Neural cell (in vitro differentiated cells): ENCODE measurements around the gene BPIFB1. TPM values are rescaled to one million over a fixed set of nuclear protein-coding genes. Genes with fewer than 3 reads are reported as not detected.

Experiments used
- H2AFZ ChIP-seq: fragments of 200-600, 300-800 bp; sonication (generic), shearing (Covaris generic); 2 replicates; pipeline ENCODE4 v1.6.0; 2014; ENCODE audit warnings: low read depth, mild to moderate bottlenecking, antibody characterized with exemption, low read length, moderate library complexity
- H3F3A ChIP-seq: fragments of 200-600 bp; shearing (Covaris generic); 2 replicates; pipeline ENCODE4 v1.6.1; 2016; ENCODE audit warnings: mild to moderate bottlenecking, moderate library complexity, mixed read lengths, antibody characterized with exemption, low read length; ENCODE audit not compliant: insufficient read depth, poor library complexity, severe bottlenecking
- H3K27ac ChIP-seq: fragments of 200-600, 300-800 bp; sonication (generic), shearing (Covaris generic); 2 replicates; pipeline ENCODE4 v1.5.1; 2014; ENCODE audit warnings: mild to moderate bottlenecking, low read length, moderate library complexity
- H3K27me3 ChIP-seq: fragments of 300-800, 200-600 bp; sonication (generic), shearing (Covaris generic); 2 replicates; pipeline ENCODE4 v1.6.0; 2014; ENCODE audit warnings: mild to moderate bottlenecking, low read depth, low read length, moderate library complexity; ENCODE audit not compliant: insufficient read depth
- H3K36me3 ChIP-seq: fragments of 300-800, 200-600 bp; sonication (generic), shearing (Covaris generic); 2 replicates; pipeline ENCODE4 v1.5.1; 2014; ENCODE audit warnings: mild to moderate bottlenecking, antibody characterized with exemption, low read length, moderate library complexity; ENCODE audit not compliant: insufficient read depth
- H3K4me2 ChIP-seq: fragments of 300-800, 200-600 bp; sonication (generic), shearing (Covaris generic); 2 replicates; pipeline ENCODE4 v1.6.0; 2014; ENCODE audit warnings: mild to moderate bottlenecking, low read length
- H3K4me3 ChIP-seq: fragments of 300-800, 200-600 bp; sonication (generic), shearing (Covaris generic); 2 replicates; pipeline ENCODE4 v1.5.1; 2014; ENCODE audit warnings: mild to moderate bottlenecking, low read length, moderate library complexity
- H3K79me2 ChIP-seq: fragments of 200-600 bp; shearing (Covaris generic); replicated peaks from 2 replicates; pipeline ENCODE4 v1.6.0; 2014; ENCODE audit warnings: mild to moderate bottlenecking, low read length, moderate library complexity; ENCODE audit not compliant: insufficient read depth
- H3K9ac ChIP-seq: fragments of 300-800, 200-600 bp; sonication (generic), shearing (Covaris generic); 2 replicates; pipeline ENCODE4 v1.6.1; 2016; ENCODE audit warnings: mild to moderate bottlenecking, low read length, mixed read lengths
- H3K9me2 ChIP-seq: fragments of 200-600 bp; shearing (Covaris generic); 2 replicates; pipeline ENCODE4 v1.6.1; 2016; ENCODE audit warnings: mild to moderate bottlenecking, low read length, mixed read lengths; ENCODE audit not compliant: insufficient read depth
- H3K9me3 ChIP-seq: fragments of 200-600, 300-800 bp; sonication (generic), shearing (Covaris generic); 2 replicates; pipeline ENCODE4 v1.6.1; 2016; ENCODE audit warnings: mild to moderate bottlenecking, mixed run types, low read length, moderate library complexity, mixed read lengths
- H4K20me1 ChIP-seq: fragments of 200-600 bp; shearing (Covaris generic); 2 replicates; pipeline ENCODE4 v1.6.1; 2016; ENCODE audit warnings: mild to moderate bottlenecking, mixed run types; ENCODE audit not compliant: insufficient read depth
- EP300 ChIP-seq: fragments of 450-650 bp; conservative IDR thresholded peaks from 2 replicates; pipeline ENCODE4 v1.6.1; 2014; ENCODE audit warnings: antibody characterized with exemption, mild to moderate bottlenecking, moderate library complexity; ENCODE audit not compliant: poor library complexity, severe bottlenecking
- EZH2 ChIP-seq: fragments of 200-600, 300-800 bp; shearing (Covaris generic), sonication (generic); IDR thresholded peaks from 2 replicates; pipeline ENCODE4 v1.6.1; 2014; ENCODE audit warnings: antibody characterized with exemption, low read length, borderline replicate concordance, mild to moderate bottlenecking; ENCODE audit not compliant: insufficient read depth, poor library complexity, severe bottlenecking
- MXI1 ChIP-seq: fragments of 450-650 bp; conservative IDR thresholded peaks from 2 replicates; pipeline ENCODE4 v1.6.1; 2014; ENCODE audit warnings: antibody characterized with exemption, mild to moderate bottlenecking; ENCODE audit not compliant: poor library complexity, severe bottlenecking
- POLR2AphosphoS5 ChIP-seq: IDR thresholded peaks from 2 replicates; pipeline ENCODE4 v1.6.1; 2012
- RAD21 ChIP-seq: fragments of 450-650 bp; conservative IDR thresholded peaks from 2 replicates; pipeline ENCODE4 v1.6.1; 2014; ENCODE audit warnings: antibody characterized with exemption, mild to moderate bottlenecking, moderate library complexity
- SMC3 ChIP-seq: fragments of 450-650 bp; conservative IDR thresholded peaks from 2 replicates; pipeline ENCODE4 v1.6.1; 2014; ENCODE audit warnings: antibody characterized with exemption, mild to moderate bottlenecking, moderate library complexity; ENCODE audit not compliant: poor library complexity
- TAF1 ChIP-seq: IDR thresholded peaks from 2 replicates; pipeline ENCODE4 v1.6.1; 2012; ENCODE audit warnings: low read depth
- polyA plus RNA-seq: library from polyadenylated mRNA; depleted of rRNA; stranded (reverse); fragments of >200 nt; gene quantifications from 2 replicates; pipeline ENCODE4 v1.2.3, GENCODE V29; 2014
- TF ChIP-seq, protein P1 (sequence below): fragments of 450-650 bp; IDR thresholded peaks from 2 replicates; pipeline ENCODE4 v1.5.1; 2014; ENCODE audit warnings: antibody characterized with exemption, mild to moderate bottlenecking, moderate library complexity; ENCODE audit not compliant: poor library complexity, severe bottlenecking
- TF ChIP-seq, protein P2 (sequence below): IDR thresholded peaks from 2 replicates; pipeline ENCODE4 v1.6.1; 2012; ENCODE audit warnings: borderline replicate concordance

The BPIFB1 gene
- polyA plus RNA-seq, 1 donor from 2014 or later = not detected

GRCh38 chr20:33353013-33353402 lies 70.0 kb downstream of the BPIFB1 start:
- no peak overlapping the region for H2AFZ ChIP-seq
- H3K79me2 ChIP-seq = no peaks in the 10 kb centered on the region
- H3F3A ChIP-seq = no peaks in the 10 kb centered on the region
- H4K20me1 ChIP-seq = no peaks in the 10 kb centered on the region
- no peak overlapping the region for H3K4me3 ChIP-seq
- H3K4me2 ChIP-seq = no peak overlapping the region
- H3K9me3 ChIP-seq = no peaks in the 10 kb centered on the region
- H3K27ac ChIP-seq = no peak overlapping the region
- no peak overlapping the region for H3K9ac ChIP-seq
- no peaks in the 10 kb centered on the region for H3K27me3 ChIP-seq
- H3K36me3 ChIP-seq = no peaks in the 10 kb centered on the region
- TF ChIP-seq POLR2AphosphoS5 (no peak), TAF1 (no peak), SMC3 (no peak), EZH2 (no peak), RAD21 (no peak), MXI1 (no peak), EP300 (no peak)
- TF ChIP-seq, protein P1, sequence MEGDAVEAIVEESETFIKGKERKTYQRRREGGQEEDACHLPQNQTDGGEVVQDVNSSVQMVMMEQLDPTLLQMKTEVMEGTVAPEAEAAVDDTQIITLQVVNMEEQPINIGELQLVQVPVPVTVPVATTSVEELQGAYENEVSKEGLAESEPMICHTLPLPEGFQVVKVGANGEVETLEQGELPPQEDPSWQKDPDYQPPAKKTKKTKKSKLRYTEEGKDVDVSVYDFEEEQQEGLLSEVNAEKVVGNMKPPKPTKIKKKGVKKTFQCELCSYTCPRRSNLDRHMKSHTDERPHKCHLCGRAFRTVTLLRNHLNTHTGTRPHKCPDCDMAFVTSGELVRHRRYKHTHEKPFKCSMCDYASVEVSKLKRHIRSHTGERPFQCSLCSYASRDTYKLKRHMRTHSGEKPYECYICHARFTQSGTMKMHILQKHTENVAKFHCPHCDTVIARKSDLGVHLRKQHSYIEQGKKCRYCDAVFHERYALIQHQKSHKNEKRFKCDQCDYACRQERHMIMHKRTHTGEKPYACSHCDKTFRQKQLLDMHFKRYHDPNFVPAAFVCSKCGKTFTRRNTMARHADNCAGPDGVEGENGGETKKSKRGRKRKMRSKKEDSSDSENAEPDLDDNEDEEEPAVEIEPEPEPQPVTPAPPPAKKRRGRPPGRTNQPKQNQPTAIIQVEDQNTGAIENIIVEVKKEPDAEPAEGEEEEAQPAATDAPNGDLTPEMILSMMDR = no peak
- TF ChIP-seq, protein P2, sequence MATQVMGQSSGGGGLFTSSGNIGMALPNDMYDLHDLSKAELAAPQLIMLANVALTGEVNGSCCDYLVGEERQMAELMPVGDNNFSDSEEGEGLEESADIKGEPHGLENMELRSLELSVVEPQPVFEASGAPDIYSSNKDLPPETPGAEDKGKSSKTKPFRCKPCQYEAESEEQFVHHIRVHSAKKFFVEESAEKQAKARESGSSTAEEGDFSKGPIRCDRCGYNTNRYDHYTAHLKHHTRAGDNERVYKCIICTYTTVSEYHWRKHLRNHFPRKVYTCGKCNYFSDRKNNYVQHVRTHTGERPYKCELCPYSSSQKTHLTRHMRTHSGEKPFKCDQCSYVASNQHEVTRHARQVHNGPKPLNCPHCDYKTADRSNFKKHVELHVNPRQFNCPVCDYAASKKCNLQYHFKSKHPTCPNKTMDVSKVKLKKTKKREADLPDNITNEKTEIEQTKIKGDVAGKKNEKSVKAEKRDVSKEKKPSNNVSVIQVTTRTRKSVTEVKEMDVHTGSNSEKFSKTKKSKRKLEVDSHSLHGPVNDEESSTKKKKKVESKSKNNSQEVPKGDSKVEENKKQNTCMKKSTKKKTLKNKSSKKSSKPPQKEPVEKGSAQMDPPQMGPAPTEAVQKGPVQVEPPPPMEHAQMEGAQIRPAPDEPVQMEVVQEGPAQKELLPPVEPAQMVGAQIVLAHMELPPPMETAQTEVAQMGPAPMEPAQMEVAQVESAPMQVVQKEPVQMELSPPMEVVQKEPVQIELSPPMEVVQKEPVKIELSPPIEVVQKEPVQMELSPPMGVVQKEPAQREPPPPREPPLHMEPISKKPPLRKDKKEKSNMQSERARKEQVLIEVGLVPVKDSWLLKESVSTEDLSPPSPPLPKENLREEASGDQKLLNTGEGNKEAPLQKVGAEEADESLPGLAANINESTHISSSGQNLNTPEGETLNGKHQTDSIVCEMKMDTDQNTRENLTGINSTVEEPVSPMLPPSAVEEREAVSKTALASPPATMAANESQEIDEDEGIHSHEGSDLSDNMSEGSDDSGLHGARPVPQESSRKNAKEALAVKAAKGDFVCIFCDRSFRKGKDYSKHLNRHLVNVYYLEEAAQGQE = no peak
- no peaks in the 10 kb centered on the region for H3K9me2 ChIP-seq

Other genes starting within 250 kb of the BPIFB1 start
- not detected in 2 replicates for gene BPIFB3, start 229.3 kb upstream of the BPIFB1 start, polyA plus RNA-seq
- not detected in 2 replicates for gene BPIFB4, start 203.6 kb upstream of the BPIFB1 start, polyA plus RNA-seq
- not detected in 2 replicates for gene BPIFA2, start 115.1 kb upstream of the BPIFB1 start, polyA plus RNA-seq
- not detected in 2 replicates for gene BPIFA3, start 65.9 kb upstream of the BPIFB1 start, polyA plus RNA-seq
- gene BPIFA1, start 47.2 kb upstream of the BPIFB1 start, polyA plus RNA-seq = not detected in 2 replicates
- gene CDK5RAP1, start 118.3 kb downstream of the BPIFB1 start, polyA plus RNA-seq = 47.2 and 52.5 TPM in 2 replicates
- 7.2 and 8.6 TPM in 2 replicates for gene SNTA1, start 160.5 kb downstream of the BPIFB1 start, polyA plus RNA-seq
- gene CBFA2T2, start 206.9 kb downstream of the BPIFB1 start, polyA plus RNA-seq = 15.9 and 21.7 TPM in 2 replicates